ENCODE data around the gene TUBB8B.
"Not testable (repeated sequence)": the region's sequence is repeated elsewhere in the genome, so short reads cannot be mapped to it uniquely, and the experiment has no call there.

GRCh38 chr18:75525-76160 is 26.2 kb upstream of the TUBB8B start:
- not testable (repeated sequence) for TF ChIP-seq YY2 (tag by site-specific recombination; IDR thresholded peaks at IDR 0.05); BCL11B (tag by site-specific recombination; IDR thresholded peaks at IDR 0.05; ENCODE audit: low read depth); ELK4 (IDR thresholded peaks at IDR 0.05; ENCODE audit: borderline replicate concordance, low read depth, low read length); HIC1 (tag by site-specific recombination; IDR thresholded peaks at IDR 0.05); ZBTB10 (tag by site-specific recombination; IDR thresholded peaks at IDR 0.05); ZFP37 (tag by site-specific recombination; IDR thresholded peaks at IDR 0.05); GLI2 (tag by site-specific recombination; IDR thresholded peaks at IDR 0.05; ENCODE audit: borderline replicate concordance, low read depth); ZNF16 (tag by site-specific recombination; IDR thresholded peaks at IDR 0.05; ENCODE audit: low read depth); CTCF (tag by site-specific recombination; IDR thresholded peaks at IDR 0.05); ZNF610 (tag by site-specific recombination; IDR thresholded peaks at IDR 0.05; ENCODE audit: borderline replicate concordance); ZNF530 (tag by site-specific recombination; IDR thresholded peaks at IDR 0.05; ENCODE audit: low read depth); REPIN1 (tag by site-specific recombination; IDR thresholded peaks at IDR 0.05; ENCODE audit: low read depth)

All from HEK293 (cell line).